DMS79 treated with DMSO at 0.1 percent for 48 hours (cell line): ENCODE measurements around the gene CLEC9A.

Source experiments
- DNase-seq: peaks from one replicate; lab custom pipeline; 2025; lab: John Stamatoyannopoulos, UW

CLEC9A gene

GRCh38 chr12:10110256-10110844 lies 79.9 kb downstream of the CLEC9A start:
- no peak for DNase-seq

DNA sequence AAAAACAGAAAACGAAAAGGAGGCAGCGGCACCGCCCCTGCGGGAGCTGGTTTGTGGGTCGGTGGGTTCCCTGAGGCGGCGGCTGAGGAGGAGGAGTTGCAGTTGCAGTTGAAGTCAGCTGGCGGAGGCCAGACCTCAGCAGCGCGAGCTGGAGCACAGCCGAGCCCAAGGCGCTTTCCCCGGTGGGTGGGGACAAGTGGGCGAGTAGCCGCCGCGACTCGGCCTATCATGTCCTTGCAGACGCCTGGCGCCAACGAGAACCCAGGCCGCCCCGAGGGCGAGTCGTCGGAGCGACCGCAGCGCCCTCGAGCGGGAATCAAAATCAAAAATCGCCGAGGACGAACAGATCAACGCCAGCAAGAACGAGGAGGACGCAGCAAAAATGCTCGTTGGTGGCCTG lies 81.0 kb downstream of the CLEC9A start:
- no peak for DNase-seq

DNA sequence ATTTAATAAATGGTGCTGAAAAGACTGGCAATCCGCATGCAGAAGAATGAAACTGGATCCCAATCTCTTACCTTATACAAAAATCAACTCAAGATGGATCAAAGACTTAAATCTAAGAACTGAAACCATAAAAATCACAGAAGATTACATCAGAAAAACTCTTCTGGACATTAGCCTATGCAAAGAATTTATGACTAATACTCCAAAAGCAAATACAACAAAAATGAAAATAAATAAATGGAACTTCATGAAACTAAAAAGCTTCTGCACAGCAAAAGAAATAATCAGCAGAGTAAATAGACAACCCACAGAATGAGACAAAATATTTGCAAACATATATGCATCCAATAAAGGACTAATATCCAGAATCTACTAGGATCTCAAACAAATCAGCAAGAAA lies 82.6 kb downstream of the CLEC9A start:
- DNase-seq: no peak

- DNase-seq: no peak
Observed at GRCh38 chr12:10113920-10114319, 83.4 kb downstream of the CLEC9A start.

DNA sequence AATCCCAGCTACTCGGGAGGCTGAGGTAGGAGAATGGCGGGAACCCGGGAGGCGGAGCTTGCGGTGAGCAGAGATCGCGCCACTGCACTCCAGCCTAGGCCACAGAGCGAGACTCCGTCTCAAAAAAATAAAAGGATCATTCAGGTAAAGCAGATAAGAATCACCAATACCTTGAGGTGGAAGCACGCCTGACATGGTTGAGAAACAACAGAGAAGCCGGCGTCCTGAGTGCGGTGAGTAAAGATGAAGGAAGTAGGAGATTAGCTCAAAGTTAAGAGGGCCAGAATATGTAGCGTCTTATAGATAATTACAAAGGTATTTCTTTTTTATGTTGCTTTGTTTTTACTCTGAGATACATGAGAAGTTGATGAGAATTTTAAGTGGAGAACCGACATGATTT lies 84.8 kb downstream of the CLEC9A start:
- no peak for DNase-seq
